ENCODE measurements around the gene IGFL2.
"Not testable (repeated sequence)": the region's sequence is repeated elsewhere in the genome, so short reads cannot be mapped to it uniquely, and the experiment has no call there.

IGFL2 gene

GRCh38 chr19:46147791-46148288 lies at the start of gene IGFL2:
Gene IGFL2 (plus strand): TSS chr19:46148238. CDS start chr19:46148279, 41 bp downstream.
- DNase-seq: no peak

GRCh38 chr19:46100344-46100743 lies 47.7 kb upstream of the IGFL2 start:
- DNase-seq: no peak

GRCh38 chr19:46101293-46101692 lies 46.7 kb upstream of the IGFL2 start:
- DNase-seq: no peak

- DNase-seq: not testable (repeated sequence)
Measured at GRCh38 chr19:46102333-46102732, 45.7 kb upstream of the IGFL2 start.

- DNase-seq: no peak
Measured at GRCh38 chr19:46107371-46107770, 40.7 kb upstream of the IGFL2 start.

GRCh38 chr19:46109876-46110275 lies 38.2 kb upstream of the IGFL2 start:
- no peak for DNase-seq

- DNase-seq: no peak
Measured at GRCh38 chr19:46111376-46111775, 36.7 kb upstream of the IGFL2 start.

GRCh38 chr19:46112527-46112926 lies 35.5 kb upstream of the IGFL2 start:
- no peak for DNase-seq

- no peak for DNase-seq
Measured at GRCh38 chr19:46113726-46114125, 34.3 kb upstream of the IGFL2 start.

GRCh38 chr19:46115396-46116106 lies 32.5 kb upstream of the IGFL2 start:
- DNase-seq: no peak

GRCh38 chr19:46116121-46116520 lies 31.9 kb upstream of the IGFL2 start:
- DNase-seq: no peak

GRCh38 chr19:46118136-46118535 lies 29.9 kb upstream of the IGFL2 start:
- no peak for DNase-seq

- no peak for DNase-seq
Measured at GRCh38 chr19:46124638-46125115, 23.4 kb upstream of the IGFL2 start, which contains the start of gene IGFL3. Gene IGFL3 (minus strand): TSS chr19:46124688. CDS start chr19:46124649, 39 bp downstream.

GRCh38 chr19:46125447-46125846 lies 22.6 kb upstream of the IGFL2 start:
- DNase-seq: no peak

GRCh38 chr19:46126086-46126580 lies 21.9 kb upstream of the IGFL2 start:
- DNase-seq: no peak

GRCh38 chr19:46131485-46132143 lies 16.4 kb upstream of the IGFL2 start:
- no peak for DNase-seq

- DNase-seq: no peak
Measured at GRCh38 chr19:46132508-46133100, 15.4 kb upstream of the IGFL2 start.

GRCh38 chr19:46133101-46133627 lies 14.9 kb upstream of the IGFL2 start:
- no peak for DNase-seq

- DNase-seq: no peak
Measured at GRCh38 chr19:46133777-46134241, 14.2 kb upstream of the IGFL2 start.

- no peak for DNase-seq
Measured at GRCh38 chr19:46134527-46134926, 13.5 kb upstream of the IGFL2 start.

- no peak for DNase-seq
Measured at GRCh38 chr19:46137915-46138473, 10.0 kb upstream of the IGFL2 start.

- DNase-seq: no peak
Measured at GRCh38 chr19:46141421-46141820, 6.6 kb upstream of the IGFL2 start.

GRCh38 chr19:46142294-46142693 lies 5.7 kb upstream of the IGFL2 start:
- DNase-seq: no peak
